NB4 (cell line): Measurements from ENCODE around the gene HPGD.

ENCODE experiments used
- CTCF ChIP-seq: IDR thresholded peaks from one replicate; pipeline ENCODE4 v1.5.1; 2012; ENCODE audit warnings: low read depth, low read length
- MAX ChIP-seq: IDR thresholded peaks from 2 replicates; pipeline ENCODE4 v1.6.1; 2011; ENCODE audit warnings: low read depth, low read length
- MYC ChIP-seq: IDR thresholded peaks from 2 replicates; pipeline ENCODE4 v1.6.1; 2011; ENCODE audit warnings: low read depth, low read length
- POLR2A ChIP-seq: IDR thresholded peaks from 2 replicates; pipeline ENCODE4 v1.6.1; 2011; ENCODE audit warnings: mild to moderate bottlenecking; ENCODE audit not compliant: insufficient read length; ENCODE audit errors: extremely low read depth

GRCh38 chr4:174538876-174539250 lies 16.6 kb upstream of the HPGD start:
- TF ChIP-seq CTCF, result no peak
- no peak for TF ChIP-seq MAX
- no peak for TF ChIP-seq POLR2A
- no peak for TF ChIP-seq MYC
